ENCODE results near the gene ZNF586. TPM values are rescaled to one million over a fixed set of nuclear protein-coding genes. Genes with fewer than 3 reads are reported as not detected.
A peak's percentile ranks its signal among the peaks of the same experiment; 100 is the strongest.
"Not testable (repeated sequence)": the region's sequence is repeated elsewhere in the genome, so short reads cannot be mapped to it uniquely, and the experiment has no call there.

Gene ZNF586
- total RNA-seq, 2 donors from 2014 or later, result 16.1 to 21.3 TPM

GRCh38 chr19:57814505-57815246 lies 45.2 kb downstream of the ZNF586 start, which contains the start of gene ZNF552:
Gene ZNF552, minus strand, starts transcription at chr19:57814913. Its CDS starts 170 bp downstream, at chr19:57814743.
- Mint-ChIP-seq H3K36me3 (peaks cover 17 to 25% of the 10 kb centered on the region in 2 donors), H3K27ac (peak within 1 kb of the TSS; percentile 95 to 96), H3K9me3 (no peaks in the 10 kb centered on the region)
- ATAC-seq (peak; percentile 83 to 84), DNase-seq (ENCODE audit: low spot score in 2 of 2) (peak; percentile 67 to 82)

DNA sequence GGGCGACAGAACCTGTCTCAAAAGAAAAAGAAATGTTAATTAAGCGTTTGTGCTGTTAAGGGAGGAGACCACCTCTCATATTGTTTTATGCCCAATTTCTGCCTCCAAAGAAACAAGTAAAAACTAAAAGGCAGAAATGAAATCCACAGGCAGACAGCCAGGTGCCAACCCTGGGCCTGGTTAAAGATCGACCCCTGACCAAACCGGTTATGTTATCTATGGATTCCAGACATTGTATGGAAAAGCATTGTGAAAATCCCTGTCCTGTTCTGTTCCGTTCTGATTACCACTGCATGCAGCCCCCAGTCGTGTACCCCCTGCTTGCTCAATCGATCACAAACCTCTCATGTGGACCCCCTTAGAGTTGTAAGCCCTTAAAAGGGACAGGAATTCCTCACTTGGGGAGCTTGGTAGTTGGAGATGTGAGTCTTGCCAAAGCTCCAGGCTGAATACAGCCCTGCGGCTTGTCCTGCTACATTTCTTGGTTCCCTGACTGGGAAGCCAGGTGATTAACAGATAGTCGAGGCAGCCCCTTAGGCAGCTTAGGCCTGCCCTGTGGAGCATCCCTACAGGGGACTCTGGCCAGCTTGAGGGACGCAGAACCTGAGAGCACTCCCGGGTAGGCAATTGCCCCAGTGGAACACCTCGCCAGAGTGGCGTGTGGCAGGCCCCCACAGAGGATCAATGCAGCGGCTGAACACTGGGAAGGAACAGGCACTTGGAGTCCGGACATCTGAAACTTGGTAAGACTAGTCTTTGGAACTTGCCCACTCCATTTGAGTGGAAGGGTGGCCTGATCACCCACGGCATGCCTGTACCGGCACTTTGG lies 46.0 kb downstream of the ZNF586 start:
- no peaks in the 10 kb centered on the region for H3K9me3 Mint-ChIP-seq
- H3K27ac Mint-ChIP-seq, result peak overlapping the region; percentile 95 to 96
- DNase-seq (ENCODE audit: low spot score in 2 of 2) (no peak), ATAC-seq (no peak)
- H3K36me3 Mint-ChIP-seq, result peaks cover 22 to 28% of the 10 kb centered on the region in 2 donors

DNA sequence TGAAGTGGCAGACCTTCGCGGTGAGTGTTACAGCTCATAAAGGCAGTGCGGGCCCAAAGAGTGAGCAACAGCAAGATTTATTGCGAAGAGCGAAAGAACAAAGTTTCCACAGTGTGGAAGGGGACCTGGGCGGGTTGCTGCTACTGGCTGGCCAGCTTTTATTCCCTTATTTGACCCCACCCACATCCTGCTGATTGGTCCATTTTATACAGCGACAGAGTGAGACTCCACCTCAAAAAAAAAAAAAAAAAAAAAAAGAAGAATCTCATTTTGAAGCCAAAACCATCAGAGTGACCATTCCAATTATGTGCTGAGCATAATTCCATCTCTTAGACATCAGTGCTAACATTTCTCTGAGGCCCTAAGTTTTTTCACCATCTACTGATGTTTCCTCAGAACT lies 47.2 kb downstream of the ZNF586 start:
- peaks cover 29 to 36% of the 10 kb centered on the region in 2 donors for H3K36me3 Mint-ChIP-seq

GRCh38 chr19:57817976-57818375 lies 48.5 kb downstream of the ZNF586 start:
- H3K27ac Mint-ChIP-seq, result peak overlapping the region in 1 of 2 donors; percentile 32
- ATAC-seq (no peak), DNase-seq (ENCODE audit: low spot score in 2 of 2) (no peak)
- no peaks in the 10 kb centered on the region for H3K9me3 Mint-ChIP-seq
- H3K36me3 Mint-ChIP-seq, result peaks cover 35 to 38% of the 10 kb centered on the region in 2 donors

More for the DNA sequence above, 47.2 kb downstream of the ZNF586 start:
- no peaks in the 10 kb centered on the region for H3K9me3 Mint-ChIP-seq
- DNase-seq (ENCODE audit: low spot score in 2 of 2) (no peak), ATAC-seq (no peak)
- no peak overlapping the region for H3K27ac Mint-ChIP-seq

- peaks cover 36 to 42% of the 10 kb centered on the region in 2 donors for H3K36me3 Mint-ChIP-seq
- DNase-seq (ENCODE audit: low spot score in 2 of 2) (no peak), ATAC-seq (no peak)
- no peaks in the 10 kb centered on the region for H3K9me3 Mint-ChIP-seq
- peak overlapping the region in 1 of 2 donors; percentile 32 for H3K27ac Mint-ChIP-seq
Observed at GRCh38 chr19:57818378-57818777, 48.9 kb downstream of the ZNF586 start.

DNA sequence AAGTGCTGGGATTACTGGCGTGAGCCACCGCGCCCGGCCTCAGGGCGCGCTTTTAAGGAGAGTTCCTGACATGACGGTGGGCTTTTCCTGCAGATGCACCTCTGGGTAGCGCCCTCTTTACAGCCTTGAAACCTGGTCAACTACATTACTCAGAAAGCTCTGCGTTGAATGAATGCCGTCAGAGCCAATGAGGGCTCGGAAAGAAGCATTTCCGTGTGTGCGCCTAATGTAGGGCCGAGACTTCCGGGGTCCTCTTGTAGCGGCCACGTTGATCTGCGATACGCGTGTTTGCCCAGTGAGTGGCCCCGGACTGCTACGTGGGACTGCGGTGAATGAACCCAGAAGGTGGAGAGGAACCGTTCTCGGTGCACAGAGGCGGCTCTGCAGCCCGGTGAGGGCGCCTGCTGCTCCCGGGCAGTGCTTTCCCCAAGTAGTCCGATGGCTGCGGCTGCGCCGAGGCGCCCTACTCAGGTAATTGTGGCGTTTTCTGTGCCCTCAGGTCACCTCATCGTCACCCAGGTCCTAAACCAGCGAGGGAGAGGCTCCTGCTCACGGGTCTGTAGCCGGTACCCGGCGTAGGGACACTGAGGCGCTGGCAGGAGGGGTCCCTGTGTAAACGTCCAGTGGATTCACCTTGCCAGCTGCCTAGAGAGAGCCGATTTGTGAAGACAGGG lies 50.1 kb downstream of the ZNF586 start:
- peaks cover 29 to 42% of the 10 kb centered on the region in 2 donors for H3K36me3 Mint-ChIP-seq
- ATAC-seq (peak; percentile 91 to 92), DNase-seq (ENCODE audit: low spot score in 2 of 2) (peak; percentile 70 to 86)
- no peaks in the 10 kb centered on the region for H3K9me3 Mint-ChIP-seq
- H3K27ac Mint-ChIP-seq, result peak overlapping the region; percentile 99

- Mint-ChIP-seq H3K9me3 (no peaks in the 10 kb centered on the region), H3K36me3 (peaks cover 23 to 40% of the 10 kb centered on the region in 2 donors), H3K27ac (peak overlapping the region; percentile 99)
- ATAC-seq (no peak), DNase-seq (ENCODE audit: low spot score in 2 of 2) (no peak)
Observed at GRCh38 chr19:57820599-57820998, 51.1 kb downstream of the ZNF586 start.

DNA sequence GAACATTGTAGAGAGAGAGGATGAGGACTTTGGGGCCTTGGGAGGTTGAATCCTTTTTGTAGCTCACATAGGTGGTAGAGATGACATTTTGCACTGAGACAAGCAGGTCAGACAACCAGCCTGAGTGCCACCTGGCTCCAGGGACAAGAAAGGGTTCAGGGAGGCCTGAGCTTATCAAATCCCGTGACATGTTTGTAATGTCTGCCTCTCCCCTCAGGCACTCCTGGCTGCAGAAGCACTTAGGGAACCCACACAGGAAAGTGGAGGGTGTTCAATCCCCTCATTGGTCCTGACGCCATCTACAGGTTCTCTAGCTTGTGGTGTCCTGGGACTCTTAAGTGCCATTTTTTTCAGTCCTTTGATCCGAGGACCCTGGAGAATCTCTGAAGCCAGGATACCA lies 51.6 kb downstream of the ZNF586 start:
- ATAC-seq; DNase-seq (ENCODE audit: low spot score in 2 of 2); H3K9me3 Mint-ChIP-seq: not testable (repeated sequence)
- Mint-ChIP-seq H3K36me3 (peaks cover 27 to 44% of the 10 kb centered on the region in 2 donors), H3K27ac (peak overlapping the region; percentile 99)

DNA sequence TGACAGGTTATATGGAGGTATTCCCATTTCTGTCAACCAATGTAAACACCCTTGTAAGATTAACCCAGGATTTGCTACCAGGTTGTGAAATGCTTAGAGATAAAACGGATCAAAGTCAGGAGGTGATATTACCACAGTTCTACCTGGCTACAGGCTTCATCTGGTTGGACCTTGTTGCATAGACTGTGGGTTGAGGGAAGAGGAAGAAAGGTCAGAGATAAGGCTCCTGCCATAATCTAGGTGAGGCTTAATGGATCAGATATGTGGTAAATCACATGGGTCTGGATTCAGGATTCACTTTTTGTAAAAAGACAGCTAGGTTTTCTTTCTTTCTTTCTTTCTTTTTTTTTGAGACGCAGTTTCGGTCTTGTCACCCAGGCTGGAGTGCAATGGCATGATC lies 52.0 kb downstream of the ZNF586 start:
- ATAC-seq, result not testable (repeated sequence)
- peaks cover 30 to 47% of the 10 kb centered on the region in 2 donors for H3K36me3 Mint-ChIP-seq

DNA sequence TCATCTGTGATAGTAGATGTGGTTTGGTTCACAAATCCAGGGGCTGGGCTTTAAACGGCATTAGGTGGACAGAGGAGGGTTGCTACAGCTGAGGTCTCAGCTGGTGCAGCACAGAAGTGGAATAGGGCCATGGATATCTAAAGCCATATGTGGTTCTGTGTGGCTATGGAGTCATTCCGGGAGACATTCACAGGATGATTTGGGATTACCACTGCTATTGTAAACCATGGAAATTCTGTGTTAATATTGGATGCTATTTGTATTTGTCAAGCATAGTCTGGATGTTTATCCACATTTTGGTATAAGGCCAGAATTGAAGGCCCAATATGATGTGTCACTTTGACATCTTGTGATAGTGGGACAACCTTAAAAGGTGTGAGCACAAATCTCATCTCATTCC lies 53.7 kb downstream of the ZNF586 start:
- H3K27ac Mint-ChIP-seq, result peak overlapping the region in 1 of 2 donors; percentile 48
- peaks cover 36 to 56% of the 10 kb centered on the region in 2 donors for H3K36me3 Mint-ChIP-seq
- not testable (repeated sequence) for ATAC-seq; H3K9me3 Mint-ChIP-seq; DNase-seq (ENCODE audit: low spot score in 2 of 2)

More for the DNA sequence above, 52.0 kb downstream of the ZNF586 start:
- DNase-seq (ENCODE audit: low spot score in 2 of 2); H3K27ac Mint-ChIP-seq; H3K9me3 Mint-ChIP-seq: not testable (repeated sequence)

DNA sequence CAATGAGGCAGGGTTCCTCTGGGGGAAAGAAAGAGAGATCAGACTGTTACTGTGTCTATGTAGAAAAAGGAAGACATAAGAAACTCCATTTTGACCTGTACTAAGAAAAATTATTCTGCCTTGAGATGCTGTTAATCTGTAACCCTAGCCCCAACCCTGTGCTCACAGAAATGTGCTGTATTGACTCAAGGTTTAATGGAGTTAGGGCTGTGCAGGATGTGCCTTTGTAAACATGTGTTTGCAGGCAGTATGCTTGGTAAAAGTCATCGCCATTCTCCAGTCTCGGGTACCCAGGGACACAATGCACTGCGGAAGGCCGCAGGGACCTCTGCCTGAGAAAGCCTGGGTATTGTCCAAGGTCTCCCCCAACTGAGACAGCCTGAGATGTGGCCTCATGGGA lies 54.1 kb downstream of the ZNF586 start:
- not testable (repeated sequence) for ATAC-seq; DNase-seq (ENCODE audit: low spot score in 2 of 2); H3K9me3 Mint-ChIP-seq
- Mint-ChIP-seq H3K36me3 (peaks cover 36 to 58% of the 10 kb centered on the region in 2 donors), H3K27ac (peak overlapping the region in 1 of 2 donors; percentile 22)

DNA sequence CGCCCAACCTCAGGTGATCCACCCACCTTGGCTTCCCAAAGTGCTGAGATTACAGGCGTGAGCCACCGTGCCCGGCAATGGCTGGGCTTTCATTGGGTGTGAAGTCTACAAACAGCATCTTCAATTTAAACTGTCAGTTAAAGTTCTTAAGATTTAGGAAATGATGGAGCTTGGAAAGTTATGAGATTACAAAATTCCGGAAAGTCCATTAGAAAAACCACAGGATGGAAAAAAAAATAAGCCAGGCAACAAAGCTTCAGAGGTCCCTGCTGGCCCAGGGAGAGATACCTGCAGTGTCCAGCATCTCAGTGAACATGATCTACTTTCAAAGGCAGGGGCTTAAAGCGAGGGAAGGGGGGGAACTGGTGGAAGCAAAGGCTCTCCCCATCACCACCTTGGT lies 56.0 kb downstream of the ZNF586 start:
- Mint-ChIP-seq H3K36me3 (peaks cover 33 to 66% of the 10 kb centered on the region in 2 donors), H3K27ac (no peak overlapping the region), H3K9me3 (no peaks in the 10 kb centered on the region)
- ATAC-seq (no peak), DNase-seq (ENCODE audit: low spot score in 2 of 2) (no peak)

DNA sequence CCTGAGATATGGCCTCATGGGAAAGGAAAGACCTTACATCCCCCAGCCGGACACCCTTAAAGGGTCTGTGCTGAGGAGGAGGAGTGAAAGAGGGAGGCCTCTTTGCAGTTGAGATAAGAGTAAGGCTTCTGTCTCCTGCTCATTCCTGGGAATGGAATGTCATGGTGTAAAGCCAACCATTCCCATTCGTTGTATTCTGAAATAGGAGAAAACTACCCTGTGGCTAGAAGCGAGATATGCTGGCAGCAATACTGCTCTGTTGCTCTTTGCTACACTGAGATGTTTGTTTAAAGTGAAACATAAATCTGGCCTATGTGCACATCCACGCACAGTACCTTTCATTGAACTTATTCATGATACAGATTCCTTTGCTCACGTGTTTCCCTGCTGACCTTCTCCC lies 59.8 kb downstream of the ZNF586 start:
- no peaks in the 10 kb centered on the region for H3K9me3 Mint-ChIP-seq
- ATAC-seq (no peak), DNase-seq (ENCODE audit: low spot score in 2 of 2) (no peak)
- peak overlapping the region in 1 of 2 donors; percentile 90 for H3K27ac Mint-ChIP-seq
- peaks cover 20 to 49% of the 10 kb centered on the region in 2 donors for H3K36me3 Mint-ChIP-seq

- Mint-ChIP-seq H3K27ac (peak within 1 kb of the TSS; percentile 66 to 90), H3K9me3 (no peaks in the 10 kb centered on the region), H3K36me3 (peaks cover 20 to 44% of the 10 kb centered on the region in 2 donors)
- DNase-seq (ENCODE audit: low spot score in 2 of 2), result no peak
- ATAC-seq, result peak; percentile 40 to 44
Observed at GRCh38 chr19:57830071-57830602, 60.7 kb downstream of the ZNF586 start, which contains the start of gene ZNF587B. Gene ZNF587B, plus strand, starts transcription at chr19:57830299. Its CDS starts 230 bp downstream, at chr19:57830529.
